Urothelium cell line (cell line): ENCODE data around the gene CST8.
A peak's percentile ranks its signal among the peaks of the same experiment; 100 is the strongest.
"Not testable (repeated sequence)": the region's sequence is repeated elsewhere in the genome, so short reads cannot be mapped to it uniquely, and the experiment has no call there.

Experiments used
- DNase-seq: peaks from one replicate; pipeline ENCODE4 v3.0.0; 2011; ENCODE audit warnings: low spot score, mixed read lengths
- FAIRE-seq: peaks from 2 replicates; lab custom pipeline; 2011; peaks lifted over from hg19 to GRCh38; lab: Jason Lieb, UNC

Gene CST8, protein sequence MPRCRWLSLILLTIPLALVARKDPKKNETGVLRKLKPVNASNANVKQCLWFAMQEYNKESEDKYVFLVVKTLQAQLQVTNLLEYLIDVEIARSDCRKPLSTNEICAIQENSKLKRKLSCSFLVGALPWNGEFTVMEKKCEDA

DNA sequence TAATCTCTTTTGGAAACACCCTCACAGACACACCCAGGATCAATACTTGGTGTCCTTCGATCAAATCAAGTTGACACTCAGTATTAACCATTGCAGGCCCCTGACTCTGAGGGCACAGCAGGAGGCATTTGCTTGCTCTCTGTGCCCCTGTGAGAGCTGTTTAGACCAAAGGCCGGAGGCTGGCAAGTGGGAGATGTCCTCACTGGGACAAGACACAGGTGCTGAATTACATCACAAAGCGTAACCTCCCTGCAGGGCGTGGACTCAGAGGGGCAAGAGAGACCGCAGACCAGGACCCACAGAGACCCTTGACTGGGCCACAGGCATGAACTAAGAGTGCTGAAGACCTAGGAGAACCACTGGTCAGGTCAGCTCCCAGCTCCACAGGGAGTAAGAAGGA, at the start of gene CST8:
TSS of gene CST8 (plus strand) at position 301 of the 400 bp plus-strand sequence. CDS start 551 bp downstream, outside the sequence.
- no peak for FAIRE-seq
- DNase-seq, result no peak

DNA sequence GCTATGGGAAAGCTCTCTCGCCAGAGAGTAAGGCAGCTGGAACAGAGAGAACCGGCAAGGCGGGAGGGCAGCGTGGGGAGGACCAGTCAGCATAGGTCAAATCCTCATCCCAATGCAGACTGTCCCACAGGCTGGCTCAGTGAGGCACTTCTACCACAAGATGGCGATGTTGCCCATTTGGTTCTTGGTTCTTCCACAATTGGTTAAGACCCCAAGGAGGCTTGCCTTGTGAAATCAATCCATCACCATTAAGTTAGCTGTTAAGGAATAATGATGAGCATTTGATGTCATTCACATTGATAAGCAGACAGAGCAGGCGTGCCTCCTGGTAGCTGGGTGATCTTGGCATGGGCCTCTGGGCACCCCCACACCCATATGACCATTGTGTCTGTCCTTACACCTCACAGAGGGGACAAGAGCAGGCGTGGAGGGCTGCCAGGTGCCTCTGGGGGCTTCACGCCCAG, 49.0 kb upstream of the CST8 start:
- DNase-seq (peak; percentile 79), FAIRE-seq (peak; percentile 59)

DNA sequence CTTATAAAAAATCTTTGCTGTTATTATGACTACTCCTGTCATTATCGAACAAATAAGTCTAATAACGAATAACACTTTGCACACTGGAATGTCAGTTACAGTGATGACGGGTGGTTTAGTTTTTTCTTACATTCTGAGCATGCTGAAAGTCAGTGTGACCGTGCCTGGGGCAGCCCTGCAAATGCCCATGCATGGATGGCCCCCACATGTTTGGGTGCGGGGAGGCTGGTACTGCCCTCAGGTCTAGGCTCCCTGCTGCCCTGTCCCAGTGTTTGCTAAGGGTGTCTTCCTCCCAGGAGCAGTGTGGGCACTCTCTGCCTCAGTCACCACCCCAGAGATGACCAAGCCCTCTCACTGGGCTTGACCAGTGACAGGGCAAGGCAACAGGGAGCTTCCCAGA, 48.5 kb upstream of the CST8 start:
- no peak for FAIRE-seq
- no peak for DNase-seq

DNA sequence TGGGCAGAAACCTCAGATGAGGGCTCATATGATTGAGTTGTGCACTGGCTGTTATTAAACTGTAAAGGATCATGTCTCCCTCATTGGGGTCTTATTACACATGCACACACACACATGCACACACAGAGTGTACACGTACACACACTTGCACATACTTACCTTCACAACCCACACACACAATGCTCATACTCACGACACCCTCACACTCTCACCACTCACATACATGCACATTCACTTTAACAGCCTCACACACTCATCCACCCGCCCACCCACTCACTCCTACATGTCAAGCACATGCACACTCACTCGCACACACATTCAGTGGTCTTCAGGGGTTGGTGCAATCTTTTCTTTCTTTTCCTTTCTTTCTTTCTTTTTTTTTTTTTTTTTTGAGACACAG, 46.1 kb upstream of the CST8 start:
- FAIRE-seq, result no peak

DNA sequence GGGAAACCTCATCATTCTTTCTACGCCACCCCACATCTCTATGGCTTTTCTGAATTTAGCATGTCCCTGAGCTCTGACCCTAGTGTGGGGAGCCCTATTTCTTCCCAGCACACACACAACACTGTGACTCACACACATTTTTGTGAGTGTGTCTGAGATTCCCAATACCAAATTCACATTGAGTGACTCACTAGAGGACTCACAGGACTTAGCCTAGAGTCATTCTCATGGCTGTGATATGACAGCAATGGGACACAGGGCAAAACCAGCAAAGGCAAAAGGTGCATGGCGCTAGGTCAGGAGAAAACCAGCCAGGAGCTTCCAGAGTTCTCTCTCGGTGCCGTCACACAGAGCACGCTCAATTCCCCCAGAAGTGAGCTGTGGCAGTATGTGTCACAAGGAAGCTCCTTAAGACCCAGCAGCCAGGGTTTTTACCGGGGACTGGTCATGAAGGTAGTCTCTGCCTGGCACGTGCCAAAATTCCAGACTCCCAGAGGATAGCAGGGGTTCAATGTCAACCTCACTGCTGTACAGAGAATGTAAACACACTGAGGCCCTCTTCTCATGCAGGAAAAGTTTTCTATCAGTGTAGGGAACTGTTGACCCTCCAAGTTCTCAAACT, 45.2 kb upstream of the CST8 start:
- peak; percentile 70 for DNase-seq
- FAIRE-seq, result no peak

More for the DNA sequence above, 46.1 kb upstream of the CST8 start:
- no peak for DNase-seq

DNA sequence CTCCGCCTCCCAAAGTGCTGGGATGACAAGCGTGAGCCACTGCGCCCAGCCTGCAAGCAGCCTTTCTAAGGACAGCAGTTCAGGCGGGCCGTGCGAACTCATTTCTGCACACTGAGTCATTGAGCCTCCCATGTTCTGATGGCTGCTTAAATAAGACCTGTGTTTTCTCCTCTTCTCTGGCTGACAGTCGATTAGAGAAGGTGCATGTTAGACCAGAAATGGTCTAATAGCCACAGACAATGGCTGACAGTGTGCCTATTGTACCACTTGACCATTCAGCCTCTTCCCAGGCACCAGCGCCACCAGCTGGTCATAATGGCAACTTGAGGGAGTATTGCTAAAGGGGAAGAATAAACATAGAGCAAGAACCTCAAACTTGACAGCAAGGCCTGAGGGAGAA, 44.4 kb upstream of the CST8 start:
- DNase-seq, result peak; percentile 56

DNA sequence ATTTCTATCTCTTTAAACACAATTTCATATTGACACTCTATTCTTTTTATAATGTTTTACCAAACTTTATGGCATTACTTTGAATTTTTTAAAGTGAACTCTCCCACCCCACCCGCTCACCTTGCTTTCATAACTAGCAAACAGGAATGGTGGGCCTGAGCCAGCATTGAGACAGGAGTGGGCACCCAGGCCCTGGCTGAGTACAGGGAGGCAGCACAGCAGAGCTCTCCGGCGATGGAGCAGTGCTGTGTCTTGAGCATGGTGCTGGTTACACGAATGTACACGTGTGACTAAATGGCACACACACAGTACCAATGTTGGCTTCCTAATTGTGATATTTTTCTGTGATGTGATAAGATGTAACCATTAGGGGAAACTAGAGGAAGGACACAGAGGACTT, 42.8 kb upstream of the CST8 start:
- FAIRE-seq (no peak), DNase-seq (no peak)

More for the DNA sequence above, 44.4 kb upstream of the CST8 start:
- FAIRE-seq, result peak; percentile 53

DNA sequence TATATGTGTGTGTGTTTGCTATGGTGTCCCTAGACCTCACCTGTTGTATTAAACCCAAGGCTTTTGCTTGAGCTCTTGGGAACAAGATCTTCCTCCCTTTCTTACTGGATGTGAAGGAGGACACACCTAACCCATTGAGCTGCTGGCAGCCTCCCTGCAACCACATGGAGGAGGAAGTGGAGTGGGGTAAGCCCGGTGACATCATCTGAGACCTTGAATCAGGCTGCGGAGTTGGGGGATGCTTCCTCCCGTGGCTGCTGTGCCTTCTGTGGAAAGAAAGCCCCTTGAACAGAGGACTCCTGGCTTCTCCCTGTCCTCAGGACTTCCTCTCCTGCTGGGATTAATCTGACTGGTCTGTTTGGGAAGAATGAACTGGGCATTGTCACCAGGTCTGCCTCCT, 41.5 kb upstream of the CST8 start:
- FAIRE-seq (peak; percentile 17), DNase-seq (no peak)

DNA sequence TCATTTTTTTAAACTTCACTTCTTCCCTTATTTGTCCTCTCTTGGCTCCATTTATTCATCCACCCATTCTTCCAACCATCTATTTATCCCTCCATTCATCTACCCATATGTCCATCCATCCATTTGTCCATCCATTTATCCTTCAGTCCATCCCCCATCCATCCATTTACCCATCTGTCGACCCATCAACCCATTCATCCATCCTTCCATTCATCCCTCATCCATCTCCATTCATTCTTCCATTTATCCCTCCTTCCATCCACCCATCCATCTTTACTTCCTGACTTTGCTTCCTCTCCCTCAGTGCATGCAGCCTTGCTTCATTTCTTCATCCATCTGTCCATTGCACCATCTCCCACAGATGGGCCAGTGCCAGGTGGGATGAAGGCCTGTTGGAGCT, 40.0 kb upstream of the CST8 start:
- FAIRE-seq (no peak), DNase-seq (no peak)

DNA sequence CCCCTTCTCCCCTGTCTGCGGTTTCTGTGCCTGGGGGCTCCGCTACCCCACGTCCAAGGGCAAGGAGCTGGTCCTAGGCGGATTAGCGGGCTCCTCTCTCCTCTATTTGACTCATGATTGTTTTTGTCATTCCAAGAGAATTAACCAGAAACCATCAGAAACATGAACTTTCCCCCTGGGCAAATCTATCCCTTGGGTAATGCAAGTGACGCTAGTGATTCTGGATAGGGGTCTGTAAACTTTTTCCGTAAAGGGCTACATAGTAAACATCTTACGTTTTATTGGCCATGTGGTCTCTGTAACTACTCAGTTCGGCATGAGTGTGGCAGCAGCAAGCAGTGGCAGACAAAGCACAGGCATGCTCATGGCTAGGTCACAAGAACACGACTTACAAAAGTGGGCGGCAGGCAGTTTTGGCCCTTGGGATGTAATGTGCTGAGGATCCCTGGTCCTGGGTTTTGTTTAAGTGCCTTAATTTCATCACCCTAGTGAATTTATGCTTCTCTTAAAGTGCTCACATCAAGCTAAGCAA, 38.9 kb upstream of the CST8 start:
- no peak for FAIRE-seq

DNA sequence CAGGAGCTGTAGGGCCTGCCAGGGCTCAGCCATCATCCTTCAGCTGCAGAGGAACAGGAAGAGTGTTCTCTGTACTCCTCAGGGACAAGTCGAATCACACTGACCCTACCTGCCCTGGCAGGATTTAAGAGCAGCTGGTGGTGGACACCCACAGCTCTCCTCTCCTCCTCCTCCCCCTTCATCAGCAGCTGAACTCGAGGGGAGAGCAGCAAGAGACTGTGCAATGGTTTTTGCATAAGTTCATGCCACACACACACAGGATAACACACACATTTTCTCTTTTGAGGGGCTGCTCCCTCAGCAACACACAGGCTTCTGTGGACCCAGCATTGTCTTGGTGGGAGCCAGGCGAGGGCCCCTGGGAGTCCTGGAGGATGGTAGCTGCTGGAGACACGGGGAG, 38.1 kb upstream of the CST8 start, which contains the start of gene CST11:
TSS of gene CST11 (minus strand) at position 101 of the 400 bp plus-strand sequence. CDS start at position 36, 65 bp downstream.
- DNase-seq (no peak), FAIRE-seq (no peak)

More for the DNA sequence above, 38.9 kb upstream of the CST8 start:
- DNase-seq, result no peak

DNA sequence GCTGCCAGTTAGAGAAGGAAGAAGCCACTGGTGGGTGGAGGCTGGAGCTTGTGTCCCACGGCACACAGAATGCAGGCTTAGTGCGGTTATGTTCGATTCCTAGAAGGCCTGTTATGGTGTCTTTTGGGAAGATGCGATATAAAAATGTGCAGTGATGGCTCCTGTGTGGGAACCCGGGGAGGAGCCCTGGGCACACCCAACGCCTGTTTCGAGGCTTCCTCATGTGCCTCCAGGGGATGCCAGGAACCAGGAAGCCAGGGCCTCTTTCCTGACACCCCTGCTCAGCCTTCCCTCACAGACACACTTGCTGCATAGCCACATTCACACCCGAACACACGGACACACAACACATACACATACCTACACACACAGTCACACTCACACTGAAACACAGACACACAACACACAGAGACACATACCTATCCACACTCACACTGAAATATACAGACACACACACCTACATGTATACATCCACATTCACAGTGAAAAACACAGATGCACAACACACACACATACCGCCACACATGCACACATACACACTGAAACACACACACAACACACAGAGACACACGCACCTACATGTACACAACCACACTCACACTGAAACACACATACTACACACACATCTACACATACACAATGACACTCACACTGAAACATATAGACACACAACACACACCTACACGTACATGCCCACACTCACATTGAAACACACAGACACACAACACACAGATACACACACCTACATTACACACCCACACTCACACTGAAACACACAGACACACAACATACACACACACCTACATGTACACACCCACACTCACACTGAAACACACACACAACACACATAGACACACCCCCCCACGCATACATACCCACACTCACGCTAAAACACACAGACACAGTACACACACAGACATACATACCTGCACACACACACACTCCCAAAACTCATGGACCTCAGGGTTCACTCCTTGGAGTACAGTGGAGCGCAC, 37.1 kb upstream of the CST8 start:
- FAIRE-seq, result peak; percentile 99
- no peak for DNase-seq

DNA sequence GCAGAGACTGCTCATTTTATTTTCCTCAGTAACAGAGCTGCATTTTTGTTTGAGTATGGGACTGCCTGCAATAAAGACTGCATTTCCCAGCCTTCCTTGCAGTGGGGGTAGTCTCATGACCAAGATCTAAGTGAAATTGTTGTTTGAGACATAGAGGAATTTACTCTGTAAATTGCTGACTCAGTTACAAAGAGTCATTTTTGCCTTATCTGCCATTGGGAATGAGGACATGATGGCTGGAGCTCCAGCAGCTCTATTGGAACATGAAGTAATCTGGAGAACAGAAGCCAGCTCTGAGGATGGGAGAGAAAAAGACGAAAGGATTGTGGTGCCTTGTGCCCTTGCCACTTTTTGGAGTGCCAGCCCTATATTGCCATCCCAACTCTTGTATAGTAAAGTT, 36.1 kb upstream of the CST8 start:
- no peak for DNase-seq
- no peak for FAIRE-seq

DNA sequence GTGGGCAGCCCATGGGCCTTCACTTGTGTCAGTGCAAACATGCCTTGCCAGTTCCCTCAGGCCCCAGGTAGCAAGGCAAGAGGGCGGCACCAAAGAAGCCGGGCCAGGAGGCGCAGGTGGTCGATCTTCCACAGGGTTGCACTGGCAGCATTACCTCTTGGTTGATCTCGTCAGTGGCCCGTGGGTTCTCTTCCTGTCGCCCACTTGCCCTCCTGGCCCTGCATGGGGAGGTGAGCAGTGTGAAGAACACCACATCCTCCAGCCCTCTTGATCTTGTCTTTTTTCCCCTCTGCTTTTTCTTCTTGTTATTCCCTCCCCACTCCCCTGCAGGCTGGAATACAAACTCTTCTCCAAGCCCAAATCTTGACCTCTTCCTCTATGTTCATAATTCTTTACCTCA, 35.3 kb upstream of the CST8 start:
- DNase-seq (no peak), FAIRE-seq (no peak)

DNA sequence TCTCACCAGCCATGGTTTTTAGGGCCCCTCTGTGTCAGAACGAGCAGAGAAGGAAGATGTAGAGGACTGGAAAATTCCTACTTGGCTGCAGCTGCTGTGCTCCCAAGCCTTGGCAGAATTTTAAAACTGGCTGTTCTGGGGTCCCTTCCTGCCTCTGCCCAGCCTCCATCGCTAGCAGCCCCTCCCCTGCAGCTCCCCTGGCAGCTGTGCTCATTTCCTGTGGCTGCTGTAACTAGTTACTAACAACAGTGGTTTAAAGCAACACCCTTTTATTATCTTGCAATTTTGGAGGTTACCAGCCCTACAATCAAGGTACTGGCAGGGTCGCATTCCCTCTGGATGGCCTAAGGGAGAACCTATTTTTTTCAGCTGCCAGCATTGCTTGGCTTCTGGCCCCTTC, 34.5 kb upstream of the CST8 start:
- FAIRE-seq (no peak), DNase-seq (no peak)

DNA sequence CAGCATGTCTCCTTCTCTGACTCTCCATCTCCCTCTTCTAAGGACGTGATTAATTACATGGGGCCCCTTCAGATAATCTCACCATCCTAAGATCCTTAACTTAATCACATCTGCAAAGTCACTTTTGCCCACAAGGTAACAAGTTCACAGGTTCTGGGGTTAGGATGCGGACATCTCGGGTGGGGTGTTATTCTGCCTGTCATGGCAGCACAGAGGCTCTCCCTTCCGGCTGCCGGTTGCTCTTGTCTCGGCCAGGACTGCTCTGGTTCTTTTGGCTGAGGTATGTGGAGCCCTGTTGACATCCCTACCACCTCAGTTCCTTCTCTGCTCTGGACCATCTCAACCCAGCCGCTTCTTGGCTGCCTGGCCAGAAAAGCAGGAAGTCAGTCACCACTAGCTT, 34.0 kb upstream of the CST8 start:
- no peak for FAIRE-seq
- no peak for DNase-seq

DNA sequence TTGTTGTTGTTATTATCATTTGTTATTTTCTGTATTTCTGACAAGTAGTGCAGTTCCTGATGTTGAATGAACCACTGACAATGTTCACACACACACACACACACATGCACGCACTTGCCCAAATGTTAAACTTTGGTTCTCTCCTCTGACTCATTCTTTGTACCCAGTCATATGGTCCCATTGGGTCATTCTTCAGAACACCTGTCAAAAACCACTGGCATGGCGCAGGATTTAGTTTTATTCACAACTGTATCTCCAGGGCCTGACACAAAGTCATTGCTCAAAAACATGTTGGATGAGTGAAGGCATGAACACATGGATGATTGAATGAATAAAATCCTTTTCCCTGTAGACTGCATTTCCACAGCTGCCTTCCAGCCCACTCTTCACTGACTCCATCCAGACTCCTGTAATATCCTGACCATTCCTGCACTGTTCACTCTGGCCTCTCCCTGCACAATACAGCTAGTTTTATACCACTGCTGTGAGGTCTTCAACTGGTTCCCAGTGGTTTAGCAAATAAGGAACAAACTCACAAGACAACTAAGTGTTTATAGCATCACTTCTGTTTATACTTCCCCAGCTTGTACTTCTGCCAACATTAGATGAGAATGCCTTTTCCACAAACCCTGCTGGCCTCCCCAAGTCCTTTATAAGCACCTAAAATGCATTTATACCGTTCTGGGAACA, 31.3 kb upstream of the CST8 start:
- FAIRE-seq, result no peak
- DNase-seq, result no peak

DNA sequence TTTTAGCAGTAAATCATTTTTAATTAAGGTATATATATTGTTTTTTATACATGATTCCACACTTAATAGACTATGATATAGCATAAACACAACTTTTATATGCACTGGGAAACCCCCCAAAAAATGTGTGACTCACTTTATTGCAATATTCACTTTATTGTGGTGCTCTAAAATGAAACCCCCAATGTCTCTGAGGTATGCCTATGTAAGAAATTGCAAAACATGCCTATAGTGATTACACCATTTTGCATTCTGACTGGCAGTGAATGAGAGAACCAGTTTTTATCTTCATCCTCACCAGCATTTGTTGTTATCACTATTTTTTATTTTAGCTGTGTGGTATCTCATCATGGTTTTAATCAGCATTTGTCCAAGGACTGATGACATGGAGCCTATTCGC, 29.7 kb upstream of the CST8 start:
- DNase-seq, result no peak
- FAIRE-seq, result no peak

DNA sequence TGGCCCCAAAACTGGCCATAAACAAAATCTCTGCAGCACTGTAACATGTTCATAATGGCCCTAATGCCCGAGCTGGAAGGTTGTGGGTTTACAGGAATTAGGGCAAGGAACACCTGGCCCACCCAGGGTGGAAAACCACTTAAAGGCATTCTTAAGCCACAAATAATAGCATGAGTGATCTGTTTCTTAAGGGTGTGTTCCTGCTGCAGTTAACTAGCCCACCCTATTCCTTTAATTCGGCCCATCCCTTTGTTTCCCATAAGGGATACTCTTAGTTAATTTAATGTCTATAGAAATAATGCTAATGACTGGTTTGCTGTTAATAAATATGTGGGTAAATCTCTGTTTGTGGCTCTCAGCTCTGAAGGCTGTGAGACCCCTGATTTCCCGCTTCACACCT, 24.0 kb upstream of the CST8 start:
- not testable (repeated sequence) for FAIRE-seq

DNA sequence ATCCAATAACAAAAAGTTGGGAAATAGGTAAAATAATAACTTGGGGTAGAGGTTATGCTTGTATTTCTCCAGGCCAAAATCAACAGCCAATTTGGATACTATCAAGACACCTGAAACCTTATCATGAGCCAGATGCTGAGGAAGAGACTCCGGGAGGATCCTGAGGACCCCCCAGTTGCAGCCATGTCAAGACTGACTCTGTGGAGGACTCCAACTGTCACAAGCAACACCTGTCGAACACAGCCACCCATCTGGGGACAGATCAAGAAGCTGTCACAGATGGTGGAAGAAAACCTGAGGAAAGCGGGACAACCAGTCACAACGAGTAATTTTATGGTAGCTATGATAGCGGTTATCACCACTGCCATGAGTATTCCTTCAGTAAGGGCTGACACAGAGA, 18.6 kb upstream of the CST8 start:
- not testable (repeated sequence) for FAIRE-seq, DNase-seq

More for the DNA sequence above, 24.0 kb upstream of the CST8 start:
- DNase-seq, result not testable (repeated sequence)
